Lower lobe of right lung (tissue), 2 donors: ENCODE results near the gene ARHGAP11B. TPM values are rescaled to one million over a fixed set of nuclear protein-coding genes. Genes with fewer than 3 reads are reported as not detected.
"Not testable (repeated sequence)": the region's sequence is repeated elsewhere in the genome, so short reads cannot be mapped to it uniquely, and the experiment has no call there.

Experiments used
- ATAC-seq, 2 donors: fragments of 200-7000 bp; cut with Tn5 transposase; one replicate each; pipeline ENCODE4 v1.9.1; 2020 to 2022; ENCODE audit warnings: mild to moderate bottlenecking in 2 of 2, moderate library complexity in 2 of 2
- DNase-seq: peaks from one replicate; pipeline ENCODE4 v3.0.0-alpha.2; 2020
- H3K27ac ChIP-seq: fragments of 200-600 bp; one replicate; pipeline ENCODE4 v1.8.0; 2022
- H3K27me3 ChIP-seq: fragments of 200-600 bp; one replicate; pipeline ENCODE4 v1.8.0; 2022; ENCODE audit warnings: low read depth
- H3K36me3 ChIP-seq: fragments of 200-600 bp; one replicate; pipeline ENCODE4 v1.8.0; 2022; ENCODE audit warnings: mild to moderate bottlenecking
- H3K4me1 ChIP-seq: fragments of 200-600 bp; one replicate; pipeline ENCODE4 v1.8.0; 2022
- H3K4me3 ChIP-seq: fragments of 200-600 bp; one replicate; pipeline ENCODE4 v1.8.0; 2022; ENCODE audit warnings: mild to moderate bottlenecking
- H3K9me3 ChIP-seq: fragments of 200-600 bp; one replicate; pipeline ENCODE4 v1.8.0; 2022
- intact Hi-C: fragments of 100-400 bp; cut with DNase I; formaldehyde crosslinking; loops from one replicate; pipeline ENCODE4 v1.11.0; 2022
- total RNA-seq: library from RNA; stranded (reverse); fragmentation: NEBNext Ultra II Directional; extraction: Animal tissue kit (Norgen Biotek cat#: 25700); gene quantifications from one replicate; pipeline ENCODE4 v1.2.1, GENCODE V29; 2021
- donor health status: DM: no; HTN: yes; CAD: no; lungs with severe emphysema.

The ARHGAP11B gene

GRCh38 chr15:30686651-30687050 lies 60.7 kb downstream of the ARHGAP11B start:
- intact Hi-C loops, H3K4me3 ChIP-seq, H3K9me3 ChIP-seq, H3K27ac ChIP-seq, DNase-seq, H3K36me3 ChIP-seq, H3K4me1 ChIP-seq, H3K27me3 ChIP-seq, ATAC-seq: not testable (repeated sequence)

Other genes with a start within 250 kb of the ARHGAP11B start
- 9.6 TPM for gene CHRFAM7A, start 232.6 kb upstream of the ARHGAP11B start, total RNA-seq
- gene GOLGA8R, start 211.9 kb upstream of the ARHGAP11B start, total RNA-seq, result 5.1 TPM
- gene GOLGA8Q, start 74.1 kb upstream of the ARHGAP11B start, total RNA-seq, result not detected
- 0.24 TPM for gene GOLGA8H, start 22.1 kb upstream of the ARHGAP11B start, total RNA-seq